ENCODE data around the gene PDGFD.
A peak's percentile ranks its signal among the peaks of the same experiment; 100 is the strongest.

Gene PDGFD

DNA sequence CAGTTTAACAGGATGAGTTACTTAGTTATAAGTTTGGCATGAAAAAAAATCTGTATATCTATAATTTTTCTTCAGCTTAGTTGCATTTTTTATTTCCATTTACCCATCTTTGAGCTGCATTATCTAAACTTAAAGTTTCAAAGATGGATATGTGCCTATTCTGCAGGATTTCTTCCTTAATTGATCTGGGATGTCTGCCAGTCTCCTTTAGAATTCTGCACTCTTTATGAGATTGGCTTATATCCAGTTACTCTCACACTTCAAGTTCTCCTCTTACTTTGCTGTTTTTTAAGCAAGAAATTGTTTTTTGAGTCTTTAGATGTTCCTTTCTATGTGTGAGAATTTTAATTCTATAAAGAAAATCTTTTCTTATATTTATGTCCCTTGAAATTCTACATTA is 5.1 kb upstream of the PDGFD start:
- H3K36me3 ChIP-seq (ENCODE audit: insufficient read depth, low read length): no peaks in the 10 kb centered on the region

GRCh38 chr11:104165014-104165413 is 1.1 kb upstream of the PDGFD start:
- Histone ChIP-seq H3K9me3 (ENCODE audit: low read depth, low read length) (no peaks in the 10 kb centered on the region), H3K9ac (ENCODE audit: insufficient read length) (no peak overlapping the region), H3K27ac (no peak overlapping the region), H3K36me3 (ENCODE audit: insufficient read depth, low read length) (no peaks in the 10 kb centered on the region), H3K4me3 (no peak overlapping the region)
- no peak for TF ChIP-seq FOXP2 (optimal IDR thresholded peaks at IDR 0.05; ENCODE audit: control extremely low read depth, extremely low read length, insufficient read depth)
- no peak for TF ChIP-seq EZH2 (IDR thresholded peaks at IDR 0.05)
- no peak for DNase-seq (ENCODE audit: low read depth, low spot score)

More for the DNA sequence above, 5.1 kb upstream of the PDGFD start:
- Histone ChIP-seq H3K9me3 (ENCODE audit: low read depth, low read length) (no peaks in the 10 kb centered on the region), H3K27ac (peak overlapping the region; percentile 39; the same call in 1 of the 2 replicates), H3K9ac (ENCODE audit: insufficient read length) (no peak overlapping the region), H3K4me3 (peak overlapping the region; percentile 19; the same call in 1 of the 2 replicates)
- TF ChIP-seq POLR2AphosphoS5 (IDR thresholded peaks at IDR 0.05; ENCODE audit: borderline replicate concordance, low read depth, low read length) (no peak), EZH2 (IDR thresholded peaks at IDR 0.05) (no peak), FOXP2 (optimal IDR thresholded peaks at IDR 0.05; ENCODE audit: control extremely low read depth, extremely low read length, insufficient read depth) (no peak)
- no peak for DNase-seq (ENCODE audit: low read depth, low spot score)

- DNase-seq (ENCODE audit: low read depth, low spot score): no peak
- Histone ChIP-seq H3K9me3 (ENCODE audit: low read depth, low read length) (no peaks in the 10 kb centered on the region), H3K4me3 (peak overlapping the region; percentile 79), H3K27ac (no peak overlapping the region), H3K9ac (ENCODE audit: insufficient read length) (peak overlapping the region; percentile 49), H3K36me3 (ENCODE audit: insufficient read depth, low read length) (no peaks in the 10 kb centered on the region)
- TF ChIP-seq FOXP2 (optimal IDR thresholded peaks at IDR 0.05; ENCODE audit: control extremely low read depth, extremely low read length, insufficient read depth): no peak
- TF ChIP-seq EZH2 (IDR thresholded peaks at IDR 0.05): no peak
- TF ChIP-seq POLR2AphosphoS5 (IDR thresholded peaks at IDR 0.05; ENCODE audit: borderline replicate concordance, low read depth, low read length): no peak
These were observed 583 bp downstream of the PDGFD start for GRCh38 chr11:104163100-104164027.

DNA sequence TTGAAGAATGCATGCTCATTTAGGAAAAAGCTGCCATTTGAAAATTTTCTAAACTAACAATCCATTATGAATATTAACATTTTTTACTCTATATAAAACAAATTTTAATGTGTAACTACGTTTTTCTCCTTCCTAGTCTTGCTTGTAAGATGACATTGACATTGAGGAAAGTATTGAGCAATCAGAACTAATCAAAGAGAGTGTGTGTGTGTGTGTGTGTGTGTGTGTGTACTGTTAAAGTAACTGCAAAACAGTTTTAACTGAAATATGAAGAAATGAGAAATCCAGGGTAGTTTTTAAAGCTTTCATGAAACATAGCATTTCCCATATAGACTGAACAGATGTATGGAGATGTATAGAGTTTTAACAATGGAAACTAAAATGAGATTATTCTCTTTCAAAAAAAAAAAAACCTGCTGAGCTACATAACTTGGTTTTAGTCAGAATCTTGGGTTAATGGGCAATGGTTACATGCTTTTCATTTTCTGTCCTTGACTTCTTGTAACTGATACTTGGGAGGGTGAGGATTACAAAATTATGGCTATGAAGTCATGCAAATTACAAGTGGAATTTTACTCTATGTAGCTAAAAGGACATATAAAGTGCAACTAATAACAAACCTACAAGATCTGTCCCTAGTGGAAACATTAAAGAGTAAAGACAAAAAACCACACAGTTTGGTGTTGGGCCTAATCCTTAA is 2.0 kb downstream of the PDGFD start:
- Histone ChIP-seq H3K27ac (no peak overlapping the region), H3K9me3 (ENCODE audit: low read depth, low read length) (no peaks in the 10 kb centered on the region), H3K4me3 (0 out of 2 replicates have a peak overlapping the region, but pooled peaks have one; percentile 2), H3K36me3 (ENCODE audit: insufficient read depth, low read length) (no peaks in the 10 kb centered on the region), H3K9ac (ENCODE audit: insufficient read length) (no peak overlapping the region)
- DNase-seq (ENCODE audit: low read depth, low spot score): no peak
- no peak for TF ChIP-seq EZH2 (IDR thresholded peaks at IDR 0.05)

- Histone ChIP-seq H3K36me3 (ENCODE audit: insufficient read depth, low read length) (no peaks in the 10 kb centered on the region), H3K9ac (ENCODE audit: insufficient read length) (no peak overlapping the region), H3K9me3 (ENCODE audit: low read depth, low read length) (no peaks in the 10 kb centered on the region), H3K4me3 (no peak overlapping the region), H3K27ac (no peak overlapping the region)
- TF ChIP-seq FOXP2 (optimal IDR thresholded peaks at IDR 0.05; ENCODE audit: control extremely low read depth, extremely low read length, insufficient read depth) (no peak), POLR2AphosphoS5 (IDR thresholded peaks at IDR 0.05; ENCODE audit: borderline replicate concordance, low read depth, low read length) (no peak), EZH2 (IDR thresholded peaks at IDR 0.05) (no peak)
- DNase-seq (ENCODE audit: low read depth, low spot score): no peak
These were observed 4.6 kb downstream of the PDGFD start for GRCh38 chr11:104159356-104159755.

DNA sequence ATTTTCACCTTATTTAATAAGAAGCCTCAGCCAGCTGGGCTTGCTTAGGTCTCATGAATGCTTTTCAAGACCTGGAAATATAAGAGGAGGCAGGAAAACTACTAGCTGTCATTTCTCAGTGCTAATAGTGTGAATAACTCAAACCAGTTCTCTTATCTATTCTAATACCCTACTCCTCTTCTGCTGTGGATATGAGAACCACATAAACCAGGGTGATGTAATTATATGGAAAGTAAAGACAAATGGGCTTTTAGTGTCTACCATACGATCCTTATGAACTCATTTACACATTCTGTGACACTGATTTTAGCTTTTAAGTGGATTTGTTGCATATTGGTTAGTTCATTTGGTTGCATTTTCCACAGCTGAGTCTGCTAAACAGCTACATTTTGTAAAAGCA is 8.6 kb downstream of the PDGFD start:
- no peak for TF ChIP-seq FOXP2 (optimal IDR thresholded peaks at IDR 0.05; ENCODE audit: control extremely low read depth, extremely low read length, insufficient read depth)
- TF ChIP-seq POLR2AphosphoS5 (IDR thresholded peaks at IDR 0.05; ENCODE audit: borderline replicate concordance, low read depth, low read length): no peak
- H3K9me3 ChIP-seq (ENCODE audit: low read depth, low read length): no peaks in the 10 kb centered on the region
- H3K36me3 ChIP-seq (ENCODE audit: insufficient read depth, low read length): no peaks in the 10 kb centered on the region
- H3K27ac ChIP-seq: no peak overlapping the region
- no peak overlapping the region for H3K9ac ChIP-seq (ENCODE audit: insufficient read length)
- DNase-seq (ENCODE audit: low read depth, low spot score): no peak
- H3K4me3 ChIP-seq: no peak overlapping the region

- TF ChIP-seq POLR2AphosphoS5 (IDR thresholded peaks at IDR 0.05; ENCODE audit: borderline replicate concordance, low read depth, low read length): no peak
- TF ChIP-seq EZH2 (IDR thresholded peaks at IDR 0.05): no peak
- TF ChIP-seq FOXP2 (optimal IDR thresholded peaks at IDR 0.05; ENCODE audit: control extremely low read depth, extremely low read length, insufficient read depth): no peak
- Histone ChIP-seq H3K36me3 (ENCODE audit: insufficient read depth, low read length) (no peaks in the 10 kb centered on the region), H3K9me3 (ENCODE audit: low read depth, low read length) (no peaks in the 10 kb centered on the region), H3K27ac (no peak overlapping the region), H3K9ac (ENCODE audit: insufficient read length) (no peak overlapping the region), H3K4me3 (no peak overlapping the region)
- DNase-seq (ENCODE audit: low read depth, low spot score): no peak
These were observed 9.7 kb downstream of the PDGFD start for GRCh38 chr11:104154296-104154695.

DNA sequence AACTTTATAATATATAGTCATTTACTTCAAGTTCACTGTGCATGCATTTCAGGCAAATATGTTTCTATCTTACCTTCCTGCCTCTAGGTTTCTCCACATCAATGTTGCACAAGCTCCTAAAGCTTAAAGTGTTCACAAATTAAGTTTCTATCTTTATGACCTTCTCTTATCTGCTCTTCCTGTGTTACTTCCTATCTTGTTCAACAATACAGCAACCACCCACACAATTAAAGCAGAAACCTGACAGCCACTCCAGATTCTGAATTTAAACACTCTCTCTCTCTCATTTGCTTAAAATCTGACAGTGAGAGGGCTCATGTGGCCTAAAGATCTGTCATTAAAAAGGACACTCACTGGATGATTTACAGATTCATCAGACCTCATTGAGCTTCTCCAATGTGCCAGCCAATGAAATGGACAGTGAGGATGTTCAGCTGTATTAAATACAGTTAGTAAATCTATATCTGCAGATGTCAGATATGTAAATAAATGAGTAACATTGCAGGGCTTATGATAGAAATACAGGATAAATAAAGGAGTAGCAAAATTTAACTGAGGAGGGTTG is 10.9 kb downstream of the PDGFD start:
- no peak for TF ChIP-seq EZH2 (IDR thresholded peaks at IDR 0.05)
- no peak for TF ChIP-seq POLR2AphosphoS5 (IDR thresholded peaks at IDR 0.05; ENCODE audit: borderline replicate concordance, low read depth, low read length)
- TF ChIP-seq FOXP2 (optimal IDR thresholded peaks at IDR 0.05; ENCODE audit: control extremely low read depth, extremely low read length, insufficient read depth): no peak
- DNase-seq (ENCODE audit: low read depth, low spot score): no peak
- H3K4me3 ChIP-seq: no peak overlapping the region
- H3K36me3 ChIP-seq (ENCODE audit: insufficient read depth, low read length): no peaks in the 10 kb centered on the region
- H3K9me3 ChIP-seq (ENCODE audit: low read depth, low read length): no peaks in the 10 kb centered on the region
- no peak overlapping the region for H3K9ac ChIP-seq (ENCODE audit: insufficient read length)
- H3K27ac ChIP-seq: no peak overlapping the region

Measured in SK-N-MC (cell line).